SIG-M5 treated with dmso at 0.1 percent for 504 hours (cell line): ENCODE data around the gene BRCA2.
A peak's percentile ranks its signal among the peaks of the same experiment; 100 is the strongest.

Source experiments
- DNase-seq: peaks from one replicate; lab custom pipeline; 2025; ENCODE audit not compliant: unreplicated experiment; lab: John Stamatoyannopoulos, UW

The BRCA2 gene

DNA sequence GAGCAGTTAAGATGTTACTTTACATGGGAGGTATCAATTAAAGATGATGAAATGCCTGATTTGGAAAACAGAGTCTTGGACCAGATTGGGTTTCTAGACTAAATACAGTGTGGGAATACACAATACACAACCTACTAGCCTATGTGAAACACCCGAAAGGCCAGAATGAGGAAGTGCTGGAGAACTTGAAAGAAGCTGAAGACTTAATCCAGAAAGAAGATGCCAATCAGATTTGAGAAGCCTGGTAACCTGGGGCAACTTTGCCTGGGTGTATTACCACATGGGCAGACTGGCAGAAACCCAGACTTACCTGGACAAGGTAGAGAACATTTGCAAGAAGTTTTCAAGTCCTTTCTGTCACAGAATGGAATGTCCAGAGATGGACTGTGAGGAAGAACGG, 69.4 kb downstream of the BRCA2 start:
- peak; percentile 49 for DNase-seq

DNA sequence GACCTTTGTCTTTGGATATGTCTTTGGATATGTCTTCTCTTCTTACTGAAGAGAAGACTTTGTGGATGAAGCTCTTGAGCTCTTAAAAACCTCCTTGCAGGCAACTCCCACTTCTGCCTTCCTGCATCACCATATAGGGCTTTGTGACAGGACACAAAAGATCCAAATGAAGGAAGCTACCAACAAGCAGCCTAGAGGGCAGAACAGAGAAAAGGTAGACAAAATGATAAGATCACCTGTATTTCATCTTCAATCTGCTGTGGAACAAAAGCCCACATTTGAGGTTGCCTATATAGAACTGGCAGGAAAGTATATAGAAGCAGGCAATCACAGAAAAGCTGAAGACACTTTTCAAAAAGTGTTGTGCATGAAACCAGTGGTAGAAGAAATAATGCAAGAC, 70.1 kb downstream of the BRCA2 start:
- DNase-seq: no peak

GRCh38 chr13:32390048-32390447, 74.7 kb downstream of the BRCA2 start:
- DNase-seq: no peak

GRCh38 chr13:32390484-32390883, 75.2 kb downstream of the BRCA2 start:
- DNase-seq: no peak

GRCh38 chr13:32391101-32391619, 75.9 kb downstream of the BRCA2 start:
- no peak for DNase-seq

- no peak for DNase-seq
Measured at GRCh38 chr13:32403108-32403507, 87.8 kb downstream of the BRCA2 start.

GRCh38 chr13:32407854-32408253, 92.5 kb downstream of the BRCA2 start:
- DNase-seq: no peak

- DNase-seq: no peak
Measured at GRCh38 chr13:32408296-32409000, 93.1 kb downstream of the BRCA2 start.

DNA sequence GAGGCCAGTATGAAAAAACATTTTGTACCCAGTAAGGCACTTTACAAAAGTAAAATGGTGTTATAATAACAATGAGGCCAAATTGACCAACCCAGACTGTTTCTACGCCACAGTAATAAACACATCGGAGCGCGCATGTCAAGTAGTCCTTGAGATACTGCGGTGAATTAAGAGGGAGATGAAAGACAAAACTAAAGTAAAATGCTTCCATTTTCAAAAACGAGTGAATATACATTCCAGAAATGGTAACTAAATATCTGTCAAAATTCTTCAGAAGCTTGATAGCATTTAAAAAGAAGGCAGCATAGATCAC, 93.6 kb downstream of the BRCA2 start:
- DNase-seq: no peak

DNA sequence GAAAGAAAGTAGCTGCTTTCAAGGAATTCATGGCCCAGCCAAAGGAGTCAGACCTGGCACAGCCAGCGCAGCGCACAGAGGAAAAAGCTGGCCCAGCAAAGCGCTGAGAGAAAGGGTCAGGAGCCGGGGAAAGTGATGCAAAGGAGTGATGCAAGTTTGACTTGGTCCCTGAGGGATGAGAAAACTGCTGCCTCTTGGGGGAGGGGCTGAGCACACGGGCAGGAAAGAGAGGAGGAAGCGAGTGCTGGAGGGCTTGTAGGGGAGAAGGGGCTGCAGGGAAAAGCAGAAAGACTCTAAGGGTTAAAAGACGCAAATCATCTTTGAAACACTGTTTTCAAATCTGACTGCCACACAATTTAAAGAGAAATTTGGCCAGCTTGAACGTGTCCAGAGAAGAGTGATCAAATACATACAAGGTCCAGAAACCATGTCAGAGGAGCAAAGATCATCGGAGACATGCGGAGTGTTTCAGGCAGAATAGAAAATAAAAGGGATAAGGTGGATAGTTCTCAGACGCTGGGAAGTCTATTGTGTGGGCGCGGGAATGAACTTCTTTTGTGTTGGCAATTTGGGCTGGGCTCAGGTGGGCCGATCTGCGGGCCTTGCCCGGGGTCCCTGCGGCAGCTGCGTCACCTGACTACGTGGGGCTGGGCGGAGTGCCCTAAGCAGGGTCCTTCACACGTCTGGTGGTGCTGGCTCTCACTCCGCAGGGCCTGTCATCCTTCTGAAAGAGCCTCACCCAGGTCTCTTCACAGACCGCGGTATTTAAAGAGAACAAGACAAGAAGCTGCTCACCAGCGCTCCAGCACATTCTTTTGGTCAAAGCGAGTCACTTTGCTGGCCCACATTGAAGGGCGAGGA, 94.5 kb downstream of the BRCA2 start:
- peak; percentile 46 for DNase-seq

GRCh38 chr13:32413284-32413683, 98.0 kb downstream of the BRCA2 start:
- DNase-seq: no peak

GRCh38 chr13:32414580-32414979, 99.3 kb downstream of the BRCA2 start:
- no peak for DNase-seq

DNA sequence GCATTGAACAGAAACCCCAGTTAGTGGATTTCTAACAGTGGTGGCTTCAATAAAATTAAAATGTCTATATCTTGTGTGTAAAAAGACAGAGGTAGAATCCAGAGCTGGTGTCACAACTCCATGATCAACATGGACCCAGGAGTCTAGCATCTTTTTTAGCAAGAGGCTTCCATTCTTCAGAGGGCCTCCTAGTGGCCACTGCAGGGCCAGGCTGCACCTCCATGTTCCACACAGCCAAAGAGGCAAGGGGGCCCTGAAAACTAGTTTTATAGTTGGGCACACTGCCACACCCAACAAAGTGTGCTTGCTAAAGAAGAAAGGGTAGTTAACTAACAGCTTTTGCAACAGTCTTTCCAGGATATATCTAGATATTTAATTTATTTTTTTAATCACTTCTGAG, 99.7 kb downstream of the BRCA2 start:
- DNase-seq: peak; percentile 30

GRCh38 chr13:32417995-32418394, 102.7 kb downstream of the BRCA2 start:
- DNase-seq: no peak

- no peak for DNase-seq
Measured at GRCh38 chr13:32419862-32420261, 104.6 kb downstream of the BRCA2 start.

DNA sequence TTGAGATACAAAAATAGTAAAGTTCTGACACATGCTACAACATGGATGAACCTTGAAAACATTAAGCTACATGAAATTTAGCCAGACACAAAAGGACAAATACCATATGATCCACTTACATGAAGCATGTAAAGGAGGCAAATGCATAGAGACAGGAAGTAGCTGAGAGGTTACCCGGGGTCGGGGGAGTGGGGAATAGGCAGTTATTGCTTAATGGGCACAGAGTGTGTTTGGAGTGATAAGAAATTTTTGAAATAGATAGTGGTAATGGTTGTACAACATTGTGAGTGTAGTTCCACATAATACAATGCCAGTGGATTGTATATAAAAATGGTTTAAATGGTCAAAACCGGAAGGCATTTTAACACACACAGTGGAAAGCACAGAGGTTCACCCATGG, 108.3 kb downstream of the BRCA2 start:
- peak; percentile 76 for DNase-seq

DNA sequence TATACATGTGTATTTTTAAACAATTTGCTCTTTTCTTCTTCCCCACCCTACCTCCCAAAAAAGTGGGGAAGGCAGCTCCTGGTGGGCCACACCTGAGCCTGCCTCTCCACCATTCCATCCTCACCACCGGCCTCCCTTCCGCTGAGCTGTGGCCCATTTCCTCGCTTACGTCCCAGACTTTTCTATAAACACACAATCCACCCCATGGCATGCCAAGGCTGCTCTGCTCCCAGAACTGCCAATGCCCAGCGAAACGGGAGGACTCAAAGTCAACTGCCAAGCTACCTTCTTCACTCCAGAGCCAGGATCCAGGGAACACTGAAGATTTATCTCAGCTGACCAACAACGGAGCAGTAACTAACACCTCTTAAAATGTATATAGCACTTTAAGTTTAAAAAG, 109.8 kb downstream of the BRCA2 start:
- no peak for DNase-seq

DNA sequence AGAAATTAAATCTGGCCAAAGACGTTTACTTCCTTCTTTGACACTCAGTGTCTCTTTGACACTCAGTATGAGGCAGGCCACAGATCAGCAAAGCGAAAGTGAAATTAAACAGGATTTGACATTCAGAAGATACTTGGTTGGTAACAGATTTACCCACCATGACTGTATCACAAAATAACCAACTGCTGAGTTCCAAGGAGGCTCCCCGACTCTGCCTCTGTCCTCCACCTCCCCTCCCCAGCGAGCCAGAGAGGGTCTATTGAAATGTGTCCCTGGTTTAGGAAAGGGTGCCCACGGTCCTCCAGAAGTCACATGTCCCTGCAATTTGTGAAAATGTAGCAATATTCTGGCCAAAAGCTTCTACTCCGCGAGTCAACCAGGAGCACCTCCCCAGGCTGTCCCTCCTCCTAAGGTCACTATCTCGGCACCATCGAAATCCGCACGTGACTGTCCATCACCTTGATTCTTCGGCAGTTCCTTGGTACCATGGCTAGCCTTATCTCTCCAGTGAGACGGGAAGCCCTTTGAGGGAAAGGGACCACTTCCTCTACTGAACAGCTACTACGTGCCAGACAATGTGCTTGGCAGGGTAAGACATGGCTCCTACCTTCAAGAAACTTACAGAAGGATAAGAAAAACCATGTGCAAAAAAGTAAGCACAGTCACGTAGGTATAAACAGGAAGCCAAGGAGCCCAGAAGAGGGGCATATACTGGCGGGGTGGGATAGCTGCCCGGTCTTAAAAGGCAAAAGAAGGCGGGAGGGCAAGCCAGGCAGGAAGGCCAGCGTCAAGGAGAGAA, 111.1 kb downstream of the BRCA2 start:
- DNase-seq: peak; percentile 76

DNA sequence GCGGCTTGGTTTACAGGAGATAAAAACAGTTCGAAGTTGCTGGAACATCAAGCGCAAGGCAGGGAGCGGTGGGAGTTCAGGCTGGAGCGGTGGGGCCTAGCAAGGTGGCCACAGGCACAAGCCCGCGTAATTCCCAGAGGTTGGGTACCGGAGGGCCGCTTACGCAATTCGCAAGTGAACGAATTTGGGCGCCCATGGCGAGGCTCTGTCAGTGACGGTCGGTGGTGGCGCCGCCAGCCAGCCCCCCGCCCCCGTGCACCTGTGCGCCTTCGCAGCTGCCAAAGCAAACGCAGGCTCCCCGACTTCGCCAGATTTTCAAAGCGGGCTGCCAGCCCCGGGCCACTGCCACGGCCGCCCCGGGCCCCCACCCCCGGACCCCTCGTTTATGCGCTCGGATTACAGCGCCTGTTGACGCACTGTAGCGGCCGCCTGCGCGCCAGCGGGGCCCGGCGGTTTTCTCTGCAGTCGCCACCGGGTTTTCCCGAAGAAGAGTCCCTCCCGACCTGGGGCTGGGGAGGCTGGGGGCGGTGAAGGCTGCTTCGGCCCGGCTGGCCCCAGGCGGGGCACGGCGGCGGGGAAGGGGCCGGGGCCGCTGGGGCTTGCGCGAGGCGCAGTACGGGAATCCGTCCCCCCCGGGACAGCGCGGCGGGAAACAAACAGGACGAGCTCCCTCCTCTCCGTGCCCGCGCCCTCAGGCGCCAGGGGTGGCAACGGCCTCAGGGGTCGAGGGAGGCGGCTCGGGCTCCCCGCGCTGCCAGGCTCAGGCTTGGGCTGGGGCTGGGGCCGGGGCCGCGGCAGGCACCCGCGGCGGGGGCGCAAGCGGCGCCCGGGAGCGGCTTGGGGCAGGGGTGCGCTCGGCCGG, 111.9 kb downstream of the BRCA2 start:
- DNase-seq: no peak

GRCh38 chr13:32427852-32428580, 112.7 kb downstream of the BRCA2 start, which contains the start of gene N4BP2L1:
N4BP2L1 (minus strand) TSS chr13:32428130; CDS start chr13:32428082, 48 bp downstream.
- peak; percentile 50 for DNase-seq
